Activated CD4-positive, CD25-positive, alpha-beta regulatory T cell treated with anti-CD3 and anti-CD28 coated beads, Interleukin-2, amount 50 U/mL, for 72 hours (primary cell): ENCODE results near the gene GOLGA8K.
"Not testable (repeated sequence)": the region's sequence is repeated elsewhere in the genome, so short reads cannot be mapped to it uniquely, and the experiment has no call there.

Experiments used
- DNase-seq: peaks from one replicate; pipeline ENCODE4 v3.0.0; 2021

Gene GOLGA8K, protein sequence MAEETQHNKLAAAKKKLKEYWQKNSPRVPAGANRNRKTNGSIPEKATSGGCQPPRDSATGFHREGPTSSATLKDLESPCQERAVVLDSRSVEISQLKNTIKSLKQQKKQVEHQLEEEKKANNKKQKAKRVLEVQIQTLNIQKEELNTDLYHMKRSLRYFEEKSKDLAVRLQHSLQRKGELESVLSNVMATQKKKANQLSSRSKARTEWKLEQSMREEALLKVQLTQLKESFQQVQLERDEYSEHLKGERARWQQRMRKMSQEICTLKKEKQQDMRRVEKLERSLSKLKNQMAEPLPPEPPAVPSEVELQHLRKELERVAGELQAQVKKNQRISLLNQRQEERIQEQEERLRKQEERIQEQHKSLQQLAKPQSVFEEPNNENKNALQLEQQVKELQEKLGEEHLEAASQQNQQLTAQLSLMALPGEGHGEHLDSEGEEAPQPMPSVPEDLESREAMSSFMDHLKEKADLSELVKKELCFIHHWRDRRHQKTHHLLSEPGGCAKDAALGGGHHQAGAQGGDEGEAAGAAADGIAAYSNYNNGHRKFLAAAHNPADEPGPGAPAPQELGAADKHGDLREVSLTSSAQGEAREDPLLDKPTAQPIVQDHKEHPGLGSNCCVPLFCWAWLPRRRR

DNA sequence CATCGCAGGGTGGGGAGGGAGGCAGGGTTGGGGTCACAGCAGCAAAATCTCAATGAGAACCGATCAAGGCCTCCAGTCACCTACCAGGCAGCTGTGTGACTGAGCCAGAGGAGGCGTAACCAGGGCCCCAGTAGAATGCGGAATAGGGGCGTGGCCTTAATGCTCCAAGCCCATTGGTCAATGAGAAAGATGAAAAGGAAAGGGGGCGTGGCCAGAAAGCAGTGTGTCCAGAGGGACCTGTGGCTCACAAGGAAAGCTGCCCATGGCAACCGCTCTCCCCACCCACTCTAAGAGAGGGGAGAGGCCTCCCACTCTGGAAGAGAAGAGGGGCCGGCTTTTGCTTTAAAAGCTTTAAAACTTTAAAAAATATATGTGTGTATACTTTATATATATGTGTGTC lies at the start of gene GOLGA8K:
TSS of gene GOLGA8K (minus strand) at position 101 of the 400 bp plus-strand sequence. CDS start at position 3, 98 bp downstream.
- not testable (repeated sequence) for DNase-seq

DNA sequence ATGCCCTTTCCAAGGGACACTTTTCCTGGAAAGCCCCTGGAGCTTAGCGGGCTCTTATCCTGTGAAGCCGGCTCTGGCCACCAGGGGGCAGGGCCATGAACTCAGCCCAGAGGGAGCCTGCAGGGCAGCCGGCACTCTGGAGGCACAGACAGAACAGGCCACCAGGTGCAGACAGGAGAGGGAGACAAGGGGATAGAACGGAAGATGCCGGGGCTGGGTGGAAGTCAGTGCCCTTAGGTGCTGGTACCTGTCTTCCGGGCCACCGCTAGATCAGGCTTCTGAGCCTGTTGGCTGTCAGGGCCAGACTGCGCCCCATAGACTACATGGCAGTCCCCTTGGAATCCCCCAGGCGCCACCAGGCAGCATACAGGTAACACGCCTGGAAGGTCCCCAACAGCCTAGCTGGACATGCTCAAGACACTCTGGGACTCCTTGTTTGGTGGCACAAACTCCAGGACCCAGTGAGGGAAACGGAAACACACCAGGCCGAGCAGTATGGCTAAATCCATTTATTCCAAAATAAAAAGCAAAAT lies 37.4 kb upstream of the GOLGA8K start:
- not testable (repeated sequence) for DNase-seq

DNA sequence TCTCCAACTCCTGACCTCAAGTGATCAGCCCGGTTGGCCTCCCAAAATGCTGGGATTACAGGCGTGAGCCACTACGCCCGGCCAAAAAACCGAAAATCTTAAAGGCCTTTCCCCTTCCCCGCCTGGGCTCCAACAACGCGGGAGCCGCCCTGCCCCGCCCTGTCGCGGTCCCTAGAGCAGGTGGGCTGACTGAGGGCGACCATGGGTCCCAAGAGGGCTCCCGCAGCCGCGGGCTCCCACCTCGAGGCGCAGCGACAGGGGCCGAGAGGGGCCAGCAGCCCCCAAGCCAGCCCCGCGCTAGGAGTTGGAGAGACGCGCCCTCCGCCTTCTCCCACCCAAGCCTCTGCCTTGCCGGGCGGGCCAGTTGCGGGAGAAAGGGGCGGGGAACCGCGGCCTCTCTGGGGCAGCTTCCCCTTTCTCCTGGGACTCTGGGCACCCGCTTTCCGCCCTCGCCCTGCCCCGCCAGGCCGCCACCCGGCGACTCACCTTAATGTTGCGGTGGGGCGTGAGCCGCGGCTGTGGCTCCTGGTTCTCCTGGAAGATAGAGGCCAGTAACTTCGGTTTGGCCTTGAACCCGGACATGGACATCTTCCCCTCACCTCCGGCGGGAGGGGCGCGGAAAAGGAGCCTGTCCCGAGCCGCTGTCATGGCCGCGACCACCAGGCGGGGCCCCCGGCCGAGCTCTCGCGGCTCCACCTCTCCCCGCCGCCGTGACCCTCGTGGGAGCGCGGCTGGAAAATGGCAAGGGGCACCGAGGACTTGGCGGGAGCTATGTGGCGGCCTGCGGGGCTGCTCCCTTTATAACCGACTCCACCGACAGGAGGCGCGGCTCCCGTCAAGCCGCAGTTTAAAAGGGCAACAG lies 31.2 kb upstream of the GOLGA8K start:
- not testable (repeated sequence) for DNase-seq

DNA sequence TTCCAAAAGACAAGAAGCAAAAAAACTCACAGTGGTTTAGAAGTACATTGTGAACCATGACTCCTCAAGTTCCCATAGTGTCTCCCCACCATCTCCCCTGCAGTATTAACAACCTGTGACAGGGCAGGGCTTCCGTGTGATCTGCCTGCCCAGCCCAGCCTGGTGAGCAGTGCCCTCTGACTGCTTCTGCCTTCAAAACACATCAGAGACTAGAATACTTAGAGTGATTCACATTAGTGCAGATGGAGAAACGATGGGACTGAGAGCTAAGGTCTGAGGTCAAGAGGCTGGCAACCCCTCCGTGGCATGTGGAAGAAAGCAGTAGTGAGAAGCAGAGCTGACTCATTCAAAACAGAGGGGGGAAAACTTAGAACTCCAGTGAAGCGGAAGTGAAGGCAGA lies 24.5 kb upstream of the GOLGA8K start:
- not testable (repeated sequence) for DNase-seq

DNA sequence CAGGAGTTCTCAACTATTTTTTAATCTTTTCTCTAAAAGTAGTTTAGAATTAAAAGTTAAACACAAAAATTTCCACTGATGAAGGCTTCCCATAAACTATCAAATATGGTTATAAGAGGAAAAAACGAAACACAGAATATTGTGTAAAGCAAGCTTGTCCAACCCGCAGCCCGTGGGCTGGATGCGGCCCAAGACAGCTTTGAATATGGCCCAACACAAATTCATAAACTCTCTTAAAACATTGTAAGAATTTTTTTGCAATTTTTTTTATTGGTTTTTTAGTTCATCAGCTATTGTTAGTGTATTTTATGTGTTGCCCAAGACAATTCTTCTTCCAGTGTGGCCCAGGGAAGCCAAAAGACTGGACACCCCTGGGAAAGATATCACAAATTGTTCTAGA lies 23.4 kb upstream of the GOLGA8K start:
- DNase-seq: not testable (repeated sequence)

DNA sequence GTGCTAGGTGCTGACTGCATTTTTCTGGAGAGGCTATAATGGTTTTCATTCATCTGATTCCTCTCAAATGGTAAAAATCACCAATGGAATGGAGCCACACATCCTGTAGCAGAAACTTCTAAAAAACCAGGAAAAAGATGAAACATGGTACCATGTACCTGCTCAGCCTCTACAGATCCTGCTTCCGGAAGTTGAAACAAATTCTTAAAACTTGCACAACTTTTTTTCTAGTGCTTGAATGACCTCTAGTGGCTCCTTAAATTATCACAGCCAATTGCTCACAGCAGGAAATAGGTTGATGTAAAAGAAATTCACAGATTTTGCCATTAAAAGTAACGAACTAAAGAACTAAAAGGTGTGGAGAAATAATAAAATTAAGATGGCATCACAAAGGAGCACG lies 4.8 kb upstream of the GOLGA8K start:
- not testable (repeated sequence) for DNase-seq

DNA sequence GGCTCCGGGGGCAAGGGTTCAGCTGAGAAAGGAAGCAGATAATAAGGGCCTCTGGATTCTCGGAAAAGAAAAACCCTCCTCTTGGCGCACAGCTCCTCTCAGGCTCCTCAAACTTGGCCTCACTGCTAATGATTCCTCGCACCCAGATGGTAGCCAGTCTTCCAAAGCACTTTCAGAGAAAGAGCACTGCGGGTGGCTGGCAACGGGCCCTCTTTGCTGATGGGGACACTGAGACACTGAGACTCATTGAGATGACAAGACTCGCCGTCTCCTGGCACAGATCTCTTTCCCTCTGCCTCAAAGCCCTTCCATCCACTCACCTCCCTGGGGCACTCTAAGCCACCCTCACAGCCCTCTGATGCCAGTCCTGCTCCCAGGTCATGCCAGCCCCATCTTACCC lies 6.6 kb downstream of the GOLGA8K start:
- not testable (repeated sequence) for DNase-seq

DNA sequence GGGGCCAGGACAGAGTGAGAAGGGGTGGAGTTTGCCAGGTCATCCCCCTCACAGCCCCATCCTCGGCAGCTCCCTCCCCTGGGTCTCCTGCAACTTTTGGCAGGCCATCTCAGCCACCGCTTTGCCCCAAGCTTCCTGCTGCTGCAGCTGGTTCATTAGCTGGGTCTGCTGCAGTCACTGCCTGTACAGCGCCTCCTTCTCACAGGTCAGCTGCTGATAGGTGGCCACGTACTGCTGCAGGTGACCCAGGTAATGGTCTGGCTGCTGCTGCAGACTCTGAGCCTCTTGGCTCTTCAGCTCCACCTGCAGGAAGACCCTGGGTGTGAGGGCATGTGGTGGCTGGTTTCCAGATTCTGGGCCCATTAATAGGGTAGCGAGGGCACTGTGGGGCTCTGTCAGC lies 8.3 kb downstream of the GOLGA8K start:
- DNase-seq: not testable (repeated sequence)

DNA sequence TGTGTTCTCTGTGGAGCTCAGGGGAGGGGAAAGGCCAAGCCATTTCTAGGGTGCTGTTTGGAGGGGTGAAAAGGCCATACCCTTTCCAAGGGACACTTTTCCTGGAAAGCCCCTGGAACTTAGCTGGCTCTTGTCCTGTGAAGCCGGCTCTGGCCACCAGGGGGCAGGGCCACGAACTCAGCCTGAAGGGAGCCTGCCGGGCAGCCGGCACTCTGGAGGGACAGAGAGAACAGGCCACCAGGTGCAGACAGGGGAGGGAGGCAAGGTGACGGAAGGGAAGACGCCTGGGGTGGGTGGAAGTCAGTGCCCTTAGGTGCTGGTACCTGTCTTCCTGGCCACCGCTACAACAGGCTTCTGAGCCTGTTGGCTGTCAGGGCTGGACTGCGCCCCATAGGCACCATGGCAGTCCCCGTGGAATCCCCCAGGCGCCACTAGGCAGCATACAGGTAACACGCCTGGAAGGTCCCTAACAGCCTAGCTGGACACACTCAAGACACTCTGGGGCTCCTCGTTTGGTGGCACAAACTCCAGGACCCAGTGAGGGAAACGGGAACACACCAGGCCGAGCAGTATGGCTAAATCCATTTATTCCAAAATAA lies 14.9 kb downstream of the GOLGA8K start:
- DNase-seq: not testable (repeated sequence)

DNA sequence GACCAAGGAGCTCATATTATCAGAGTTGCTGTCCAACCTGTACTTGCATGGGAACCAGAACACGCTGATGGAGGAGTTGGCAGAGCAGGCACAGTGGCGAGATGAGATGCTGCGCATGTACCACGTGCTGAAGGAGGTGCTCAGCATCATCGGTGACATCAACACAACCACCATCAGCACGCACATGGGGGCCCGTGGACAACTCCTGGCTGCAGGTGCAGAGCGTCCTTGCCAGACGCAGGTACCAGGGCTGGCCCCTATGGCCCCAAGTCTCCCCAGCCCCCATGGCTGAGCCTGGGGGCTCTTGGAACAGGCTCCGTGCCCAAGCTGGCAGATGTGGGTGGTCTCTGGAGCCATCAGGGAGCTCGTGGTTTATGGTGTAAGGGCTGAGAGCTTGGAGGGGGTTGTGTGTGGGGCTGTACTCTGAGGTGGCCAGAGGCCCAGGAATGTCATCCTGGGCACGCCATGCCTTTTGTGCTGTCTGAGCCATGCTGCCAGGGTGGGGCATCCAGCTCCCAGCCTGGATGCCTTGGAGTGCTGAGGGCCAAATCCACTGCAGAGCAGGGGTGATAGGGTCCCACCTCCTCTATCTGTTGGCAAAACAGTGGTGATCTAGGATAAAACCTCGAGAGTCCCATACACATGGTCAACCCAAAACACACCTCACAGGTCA lies 17.1 kb downstream of the GOLGA8K start:
- DNase-seq: not testable (repeated sequence)

DNA sequence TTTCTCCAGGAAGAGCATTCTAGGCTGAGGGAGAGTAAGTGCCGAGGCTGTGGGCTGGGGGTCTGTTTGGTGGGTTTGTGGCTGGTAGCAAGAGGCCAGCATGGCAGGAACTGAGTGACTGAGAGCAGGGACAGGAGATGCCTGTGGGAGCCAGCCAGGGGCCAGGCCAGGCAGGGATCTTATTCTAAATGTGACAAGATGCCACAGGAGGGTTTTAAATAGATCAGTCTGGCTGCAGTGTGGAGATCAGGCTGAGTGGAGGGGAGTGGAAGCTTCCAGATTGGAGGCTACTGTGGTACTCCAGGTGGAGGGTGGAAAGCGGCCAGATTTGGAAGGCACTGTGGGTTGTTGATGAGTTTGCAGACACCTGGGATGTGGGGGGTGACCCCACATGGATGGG lies 28.9 kb downstream of the GOLGA8K start:
- not testable (repeated sequence) for DNase-seq

DNA sequence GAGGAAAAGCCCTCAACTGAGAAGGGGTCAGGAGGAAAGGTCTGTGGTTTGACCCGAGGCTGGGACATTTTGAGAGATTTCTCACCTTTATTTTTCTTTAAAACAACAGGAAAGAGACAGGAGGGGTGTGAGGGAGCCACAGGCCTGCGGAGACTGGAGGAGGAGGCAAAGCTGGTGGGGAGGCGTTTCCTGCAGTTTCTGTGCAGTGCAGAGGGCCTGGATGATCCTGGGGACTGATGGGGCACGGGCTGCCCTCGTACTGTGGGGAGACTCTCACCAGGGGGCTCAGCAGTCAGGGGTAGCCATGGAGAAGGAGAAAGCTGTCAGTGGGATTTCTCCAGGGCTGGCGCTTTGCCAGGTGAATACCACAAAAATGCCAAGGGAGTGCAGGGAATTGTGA lies 29.4 kb downstream of the GOLGA8K start:
- DNase-seq: not testable (repeated sequence)

DNA sequence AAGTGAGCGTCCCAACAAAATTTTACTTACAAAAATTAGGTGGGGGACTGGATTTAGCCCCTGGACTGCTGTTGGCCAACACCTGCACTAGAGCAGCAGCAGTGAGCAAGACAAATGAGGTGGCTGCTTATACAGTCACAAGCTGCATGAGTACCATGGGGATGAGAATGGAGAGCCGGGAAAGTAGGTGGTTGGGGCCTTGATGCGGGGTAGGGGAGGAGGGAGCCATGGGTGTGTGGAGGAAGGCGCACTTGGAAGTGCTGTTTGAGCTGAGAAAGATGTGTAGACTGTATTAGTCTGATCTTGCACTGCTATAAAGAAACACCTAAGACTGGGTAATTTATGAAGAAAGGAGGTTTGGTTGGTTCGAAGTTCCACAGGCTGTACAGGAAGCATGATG lies 31.0 kb downstream of the GOLGA8K start:
- not testable (repeated sequence) for DNase-seq

DNA sequence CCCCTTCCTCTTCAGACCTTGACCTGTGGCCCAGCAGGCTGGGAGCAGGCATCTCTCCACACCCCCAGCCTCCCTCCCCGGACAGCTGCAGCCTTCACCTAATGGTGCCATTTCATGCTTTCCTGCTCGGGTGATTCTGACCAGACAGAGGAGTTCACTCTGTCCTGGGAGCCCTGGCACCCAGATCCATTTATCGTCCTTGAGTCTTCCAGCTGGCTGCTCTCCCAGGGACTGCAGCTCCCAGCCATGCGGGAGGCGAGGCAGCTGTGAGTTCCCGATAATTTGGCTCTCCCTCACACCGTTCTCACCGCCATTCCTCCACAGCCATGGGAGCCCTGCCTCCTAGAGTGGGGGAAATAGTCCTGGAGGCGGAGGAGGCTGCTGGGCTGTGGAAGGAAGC lies 32.6 kb downstream of the GOLGA8K start:
- not testable (repeated sequence) for DNase-seq

DNA sequence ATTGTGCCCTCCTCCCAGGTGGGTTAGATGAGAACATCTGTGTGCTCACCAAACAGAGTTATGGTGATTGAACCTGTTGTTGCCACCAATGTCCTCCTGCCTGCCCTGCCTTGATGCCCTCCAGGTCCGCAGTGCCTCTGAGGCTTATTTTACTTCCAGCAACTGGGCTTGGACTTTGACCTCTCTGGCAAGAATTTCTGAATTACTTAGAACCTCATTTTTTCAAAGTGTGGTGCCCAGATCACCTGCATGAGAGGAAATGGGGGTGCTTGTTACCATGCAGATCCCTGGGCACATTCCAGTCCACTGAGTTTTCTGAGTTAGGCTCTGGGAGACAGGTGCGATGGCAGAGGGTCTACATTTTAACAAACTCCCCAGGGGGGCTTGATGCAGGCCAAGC lies 33.0 kb downstream of the GOLGA8K start:
- not testable (repeated sequence) for DNase-seq

DNA sequence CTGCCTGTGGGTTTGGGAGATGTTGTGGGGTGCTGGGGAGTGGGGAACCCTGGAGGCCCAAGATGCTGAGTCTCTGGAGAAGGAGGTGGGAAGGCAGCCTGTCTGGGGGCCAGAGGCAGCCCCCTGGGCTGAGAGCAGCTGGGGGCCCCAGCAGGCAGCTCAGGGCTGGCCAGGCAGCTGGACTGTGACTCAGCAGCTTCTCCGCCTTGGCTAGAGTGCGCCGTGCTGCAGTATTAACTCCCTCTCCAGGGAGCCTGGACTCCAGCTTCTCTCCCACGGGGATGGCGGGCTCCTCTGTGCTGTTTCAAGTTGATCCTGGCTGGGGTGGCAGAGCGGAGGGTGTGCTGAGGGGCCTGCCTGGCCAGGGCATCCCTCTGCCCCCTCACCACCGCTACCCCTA lies 36.6 kb downstream of the GOLGA8K start:
- not testable (repeated sequence) for DNase-seq

DNA sequence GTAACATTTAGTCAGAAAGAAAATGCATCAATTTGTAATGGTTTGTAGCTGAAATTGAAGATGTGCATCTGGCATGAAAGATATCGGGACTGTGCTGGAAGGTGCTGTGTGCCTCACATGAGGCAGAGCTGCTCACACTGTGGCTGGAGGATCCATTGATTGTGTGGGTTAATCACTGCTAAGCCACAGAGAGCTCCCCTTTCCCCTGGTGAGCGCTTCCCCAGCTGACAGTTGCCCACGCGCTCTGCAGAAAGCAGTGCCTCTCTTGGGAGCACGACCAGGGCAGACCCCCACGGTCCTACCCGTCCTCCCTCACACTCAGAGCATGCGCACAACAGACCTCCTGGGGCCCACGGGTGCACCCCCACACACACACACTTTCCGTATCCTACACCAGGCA lies 37.1 kb downstream of the GOLGA8K start:
- not testable (repeated sequence) for DNase-seq

DNA sequence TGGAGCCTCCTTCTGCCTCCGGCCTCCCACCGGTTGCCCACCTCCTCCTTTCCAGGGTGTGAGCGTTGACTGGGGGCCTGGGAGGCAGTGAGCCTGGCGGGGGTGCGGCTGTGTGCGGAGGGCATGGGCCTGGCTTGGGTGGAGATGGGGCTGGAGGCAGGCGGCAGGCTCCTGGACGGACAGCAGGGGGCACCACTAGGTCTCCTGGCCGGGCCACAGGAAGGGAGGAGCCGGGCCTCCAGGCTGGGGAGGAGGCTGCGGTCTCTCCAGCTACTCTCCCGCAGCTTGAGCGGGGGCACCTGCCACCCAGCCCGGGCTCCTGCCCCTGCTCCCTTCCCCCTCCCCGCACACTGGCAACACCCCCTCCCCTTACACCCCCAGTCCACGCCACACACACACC lies 38.1 kb downstream of the GOLGA8K start:
- not testable (repeated sequence) for DNase-seq

DNA sequence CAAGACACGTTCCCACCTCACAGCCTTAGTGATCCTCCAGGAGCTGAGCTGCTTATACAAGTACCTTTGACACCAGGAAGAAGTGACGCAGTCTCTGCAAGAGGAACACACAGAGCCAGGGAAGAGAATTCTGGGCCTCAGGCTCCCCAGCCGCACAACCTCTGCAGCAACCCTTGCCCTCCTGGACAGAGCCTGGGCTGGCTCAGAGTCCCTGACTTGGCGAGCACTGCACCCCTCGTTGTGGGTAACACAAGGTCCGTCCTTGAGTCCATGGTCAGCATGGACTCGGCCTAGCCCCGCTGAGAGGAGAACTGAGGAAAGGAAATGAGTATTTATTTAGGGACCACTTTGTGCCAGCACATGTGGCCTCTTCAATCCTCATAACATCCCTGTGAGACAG lies 39.6 kb downstream of the GOLGA8K start:
- not testable (repeated sequence) for DNase-seq

DNA sequence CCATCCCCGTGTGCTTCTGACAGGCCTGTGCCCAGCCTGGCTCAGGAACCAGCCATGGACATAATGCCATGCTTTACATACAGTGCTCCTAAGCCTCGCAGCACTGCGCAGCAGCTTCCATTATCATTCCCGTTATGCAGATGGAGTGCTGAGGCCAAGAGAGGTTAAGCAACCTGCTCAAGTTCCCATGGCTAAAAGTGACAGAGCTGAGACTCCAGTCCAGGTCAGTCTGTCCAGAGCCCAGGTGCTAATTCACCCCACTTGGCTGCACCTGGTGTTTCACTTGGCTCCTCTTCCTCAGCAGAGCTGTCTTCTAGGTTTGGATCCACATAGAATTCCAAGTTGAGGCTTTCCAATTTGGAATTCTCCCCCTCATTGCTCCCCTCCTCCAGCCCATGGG lies 41.4 kb downstream of the GOLGA8K start:
- not testable (repeated sequence) for DNase-seq

DNA sequence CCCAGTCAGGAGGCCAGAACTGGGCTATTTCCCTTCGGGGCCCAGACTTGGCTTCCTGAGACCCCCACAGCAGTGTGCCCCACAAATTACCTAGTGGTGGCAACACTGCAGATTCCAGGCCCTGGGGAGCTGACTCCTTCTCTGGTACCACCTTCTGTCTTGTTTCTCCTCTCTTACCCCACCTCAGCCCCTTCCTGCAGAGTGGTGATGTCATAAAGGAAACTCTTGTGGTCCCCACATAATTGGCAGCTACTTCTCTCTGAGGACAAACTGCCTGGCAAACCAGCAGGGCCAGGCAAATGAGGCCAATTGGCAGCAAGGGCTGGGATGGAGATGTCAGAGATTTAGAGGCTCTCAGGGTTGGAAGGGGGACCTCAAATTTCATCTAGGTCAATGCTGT lies 44.6 kb downstream of the GOLGA8K start:
- DNase-seq: not testable (repeated sequence)

DNA sequence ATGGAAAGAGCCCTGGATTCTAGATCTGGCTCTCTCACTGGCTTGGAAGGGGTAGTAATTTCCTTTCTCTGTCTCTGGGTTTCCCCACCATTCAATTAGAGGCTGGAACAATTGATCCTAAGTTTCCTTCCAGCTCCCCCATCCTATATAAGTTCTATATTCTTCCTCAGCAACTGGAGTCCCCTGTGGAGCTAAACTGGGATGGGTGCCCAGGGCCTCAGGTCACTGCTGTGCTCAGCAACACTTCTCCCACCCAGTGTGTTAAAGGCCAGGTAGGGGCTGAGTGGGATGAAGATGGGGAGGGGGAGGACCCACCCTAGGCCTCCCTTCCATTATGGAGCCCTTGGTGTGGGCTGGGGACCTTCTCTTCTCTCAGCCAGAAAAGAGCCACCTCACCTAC lies 46.2 kb downstream of the GOLGA8K start:
- DNase-seq: not testable (repeated sequence)
